ENCODE results near the gene CYTH1. TPM values are rescaled to one million over a fixed set of nuclear protein-coding genes. Genes with fewer than 3 reads are reported as not detected.

Gene CYTH1
- total RNA-seq, 1 experiment from 2014 or later, result 29.6 TPM

DNA sequence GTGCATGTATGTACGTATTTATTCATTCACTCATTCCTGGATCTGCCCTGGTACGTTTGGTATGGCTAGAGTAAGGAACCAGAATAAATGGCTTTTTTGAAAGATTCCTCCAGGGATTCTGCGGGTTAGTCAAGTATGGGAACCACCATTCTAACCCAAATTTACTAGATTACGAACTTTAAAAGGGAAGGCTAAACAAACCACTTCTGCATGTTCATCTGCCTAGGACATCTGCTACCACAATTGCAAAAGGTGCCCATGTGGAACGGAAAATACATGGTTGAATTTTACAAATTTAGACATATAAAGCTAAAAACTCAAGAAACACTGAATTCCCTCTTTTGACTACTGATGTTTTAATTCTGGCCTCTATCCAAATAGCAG lies 22.1 kb downstream of the CYTH1 start:
- H3K27me3 Mint-ChIP-seq (ENCODE audit: insufficient read depth, unreplicated experiment), result no peaks in the 10 kb centered on the region
- Histone ChIP-seq H3K9me3 (no peaks in the 10 kb centered on the region), H3K27me3 (replicated peaks; ENCODE audit: control insufficient read depth, insufficient read depth, low read length) (no peaks in the 10 kb centered on the region), H3K4me3 (ENCODE audit: low read depth, low read length) (no peak overlapping the region), H3K4me1 (no peaks in the 10 kb centered on the region; the same call in 1 of the 2 replicates), H3K36me3 (ENCODE audit: control insufficient read depth, insufficient read depth, low read length) (no peaks in the 10 kb centered on the region)
- no TSS peak for BruUV-seq (replicated peaks)
- H3K9me3 Mint-ChIP-seq (ENCODE audit: unreplicated experiment), result no peaks in the 10 kb centered on the region
- no peak for DNase-seq
- CTCF ChIA-PET, result no interaction called here
- H3K36me3 Mint-ChIP-seq (ENCODE audit: insufficient read depth, unreplicated experiment), result no peaks in the 10 kb centered on the region
- TF ChIP-seq, protein P1, sequence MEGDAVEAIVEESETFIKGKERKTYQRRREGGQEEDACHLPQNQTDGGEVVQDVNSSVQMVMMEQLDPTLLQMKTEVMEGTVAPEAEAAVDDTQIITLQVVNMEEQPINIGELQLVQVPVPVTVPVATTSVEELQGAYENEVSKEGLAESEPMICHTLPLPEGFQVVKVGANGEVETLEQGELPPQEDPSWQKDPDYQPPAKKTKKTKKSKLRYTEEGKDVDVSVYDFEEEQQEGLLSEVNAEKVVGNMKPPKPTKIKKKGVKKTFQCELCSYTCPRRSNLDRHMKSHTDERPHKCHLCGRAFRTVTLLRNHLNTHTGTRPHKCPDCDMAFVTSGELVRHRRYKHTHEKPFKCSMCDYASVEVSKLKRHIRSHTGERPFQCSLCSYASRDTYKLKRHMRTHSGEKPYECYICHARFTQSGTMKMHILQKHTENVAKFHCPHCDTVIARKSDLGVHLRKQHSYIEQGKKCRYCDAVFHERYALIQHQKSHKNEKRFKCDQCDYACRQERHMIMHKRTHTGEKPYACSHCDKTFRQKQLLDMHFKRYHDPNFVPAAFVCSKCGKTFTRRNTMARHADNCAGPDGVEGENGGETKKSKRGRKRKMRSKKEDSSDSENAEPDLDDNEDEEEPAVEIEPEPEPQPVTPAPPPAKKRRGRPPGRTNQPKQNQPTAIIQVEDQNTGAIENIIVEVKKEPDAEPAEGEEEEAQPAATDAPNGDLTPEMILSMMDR (IDR thresholded peaks at IDR 0.05; ENCODE audit: insufficient read depth in 1 of 2, low read depth in 1 of 2, low read length in 1 of 2, severe bottlenecking in 1 of 2, unreplicated experiment in 1 of 2), result no peak
- POLR2A ChIA-PET, result no interaction called here
- H3K4me3 Mint-ChIP-seq (ENCODE audit: unreplicated experiment), result no peak overlapping the region
- intact Hi-C loops (cut with micrococcal nuclease; ENCODE audit: unreplicated experiment), result no loop called here
- no peak overlapping the region for H3K27ac Mint-ChIP-seq (ENCODE audit: unreplicated experiment)
- no peaks in the 10 kb centered on the region for H3K4me1 Mint-ChIP-seq (ENCODE audit: low read depth, unreplicated experiment)

DNA sequence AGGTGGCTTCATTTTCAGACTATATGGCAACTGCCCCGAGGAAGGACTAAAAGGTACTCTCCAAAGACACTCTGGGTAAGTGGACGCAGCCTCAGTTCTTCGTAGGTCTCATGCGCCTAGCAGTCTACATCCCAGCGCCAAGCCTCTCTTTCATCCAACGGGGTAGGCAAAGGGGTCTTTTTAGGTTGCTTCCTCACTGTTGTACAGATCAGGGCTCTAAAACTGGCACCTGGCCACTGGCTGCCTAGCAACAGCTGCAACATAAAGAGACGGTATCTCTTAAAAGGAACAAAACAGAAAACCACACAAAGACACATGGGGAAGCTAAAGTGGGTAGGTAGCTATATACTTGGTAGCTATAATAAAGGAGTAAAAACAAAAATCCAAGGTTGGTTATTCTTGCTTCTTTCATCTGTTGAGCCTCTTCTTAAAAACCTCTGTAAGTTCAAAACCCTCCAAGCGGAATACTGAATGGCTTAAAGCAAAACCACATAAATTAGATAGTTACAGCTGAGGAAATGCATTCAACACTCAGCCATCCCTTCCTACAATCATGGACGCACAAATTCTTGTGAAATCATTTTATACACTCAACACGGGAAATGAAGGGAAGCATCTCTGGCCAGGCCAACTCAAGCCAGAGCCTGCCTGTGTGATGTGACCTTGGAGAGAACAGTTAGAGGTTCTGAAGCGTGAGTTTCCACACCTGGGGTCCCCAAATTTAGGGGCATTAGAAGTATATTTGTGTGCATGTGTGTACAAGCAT lies 22.7 kb downstream of the CYTH1 start:
- ChIA-PET POLR2A (no interaction called here), CTCF (no interaction called here)
- H3K27ac Mint-ChIP-seq (ENCODE audit: unreplicated experiment), result no peak overlapping the region
- no peaks in the 10 kb centered on the region for H3K4me1 Mint-ChIP-seq (ENCODE audit: low read depth, unreplicated experiment)
- no peaks in the 10 kb centered on the region for H3K27me3 Mint-ChIP-seq (ENCODE audit: insufficient read depth, unreplicated experiment)
- no peak for DNase-seq
- Histone ChIP-seq H3K27me3 (replicated peaks; ENCODE audit: control insufficient read depth, insufficient read depth, low read length) (no peaks in the 10 kb centered on the region), H3K4me3 (ENCODE audit: low read depth, low read length) (no peak overlapping the region), H3K36me3 (ENCODE audit: control insufficient read depth, insufficient read depth, low read length) (no peaks in the 10 kb centered on the region), H3K4me1 (no peaks in the 10 kb centered on the region), H3K9me3 (no peaks in the 10 kb centered on the region)
- TF ChIP-seq, protein P1 (IDR thresholded peaks at IDR 0.05; ENCODE audit: insufficient read depth in 1 of 2, low read depth in 1 of 2, low read length in 1 of 2, severe bottlenecking in 1 of 2, unreplicated experiment in 1 of 2), result no peak
- BruUV-seq (replicated peaks), result no TSS peak
- no peak overlapping the region for H3K4me3 Mint-ChIP-seq (ENCODE audit: unreplicated experiment)
- intact Hi-C loops (cut with micrococcal nuclease; ENCODE audit: unreplicated experiment), result no loop called here
- no peaks in the 10 kb centered on the region for H3K36me3 Mint-ChIP-seq (ENCODE audit: insufficient read depth, unreplicated experiment)
- no peaks in the 10 kb centered on the region for H3K9me3 Mint-ChIP-seq (ENCODE audit: unreplicated experiment)

DNA sequence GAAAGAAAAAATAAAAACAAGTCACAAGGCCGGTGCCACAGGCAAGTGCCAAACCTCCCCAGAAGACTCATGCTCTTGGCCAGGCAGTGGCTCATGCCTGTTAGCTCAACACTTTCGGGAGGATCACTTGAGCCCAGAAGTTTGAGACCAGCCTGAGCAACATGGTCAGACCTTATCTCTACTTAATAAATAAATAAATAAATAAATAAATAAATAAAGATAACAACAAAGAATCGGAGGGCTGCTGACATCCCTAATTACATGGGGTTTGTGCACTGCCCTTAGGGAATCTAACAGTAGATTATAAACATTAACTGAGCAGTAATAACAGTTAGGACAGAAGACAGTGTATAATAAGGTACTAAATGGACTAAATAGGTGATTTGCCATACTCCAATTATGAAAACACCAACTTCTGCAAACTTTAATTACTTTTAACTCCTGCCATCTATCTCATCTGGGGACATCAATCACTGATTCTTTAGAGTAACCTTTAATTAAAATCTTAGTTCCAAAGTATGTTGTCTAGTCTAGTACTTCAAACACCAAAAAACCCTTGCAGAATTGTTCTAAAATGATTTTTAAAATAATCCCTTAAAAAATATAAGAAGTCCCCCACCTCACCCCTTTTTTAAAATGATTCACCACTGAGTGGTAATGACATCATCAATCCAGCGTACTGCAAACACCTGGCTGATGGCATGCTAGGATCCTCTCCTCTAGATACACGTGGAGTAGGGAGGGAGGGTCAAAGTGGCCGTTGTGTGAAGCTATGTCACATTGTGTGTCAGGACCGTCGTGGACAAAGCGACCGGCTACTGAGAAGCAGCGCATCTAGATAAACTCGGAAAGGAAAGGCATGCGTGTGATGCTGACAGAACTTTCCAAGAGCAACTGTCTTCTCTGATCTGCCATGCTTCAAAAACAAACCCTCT lies 28.5 kb downstream of the CYTH1 start:
- CTCF ChIA-PET, result no interaction called here
- no peak for DNase-seq
- Mint-ChIP-seq H3K27me3 (ENCODE audit: insufficient read depth, unreplicated experiment) (no peaks in the 10 kb centered on the region), H3K4me1 (ENCODE audit: low read depth, unreplicated experiment) (no peaks in the 10 kb centered on the region), H3K9me3 (ENCODE audit: unreplicated experiment) (no peaks in the 10 kb centered on the region), H3K4me3 (ENCODE audit: unreplicated experiment) (no peak overlapping the region), H3K36me3 (ENCODE audit: insufficient read depth, unreplicated experiment) (no peaks in the 10 kb centered on the region), H3K27ac (ENCODE audit: unreplicated experiment) (no peak overlapping the region)
- TF ChIP-seq, protein P1 (IDR thresholded peaks at IDR 0.05; ENCODE audit: insufficient read depth in 1 of 2, low read depth in 1 of 2, low read length in 1 of 2, severe bottlenecking in 1 of 2, unreplicated experiment in 1 of 2), result no peak
- no peaks in the 10 kb centered on the region for H3K36me3 ChIP-seq (ENCODE audit: control insufficient read depth, insufficient read depth, low read length)
- no peak overlapping the region for H3K4me3 ChIP-seq (ENCODE audit: low read depth, low read length)
- H3K4me1 ChIP-seq, result no peaks in the 10 kb centered on the region
- BruUV-seq (replicated peaks), result no TSS peak
- POLR2A ChIA-PET, result no interaction called here
- no peaks in the 10 kb centered on the region for H3K27me3 ChIP-seq (replicated peaks; ENCODE audit: control insufficient read depth, insufficient read depth, low read length)
- no peaks in the 10 kb centered on the region for H3K9me3 ChIP-seq
- intact Hi-C loops (cut with micrococcal nuclease; ENCODE audit: unreplicated experiment), result no loop called here
